Measurements from ENCODE around the gene ZNF614.

DNA sequence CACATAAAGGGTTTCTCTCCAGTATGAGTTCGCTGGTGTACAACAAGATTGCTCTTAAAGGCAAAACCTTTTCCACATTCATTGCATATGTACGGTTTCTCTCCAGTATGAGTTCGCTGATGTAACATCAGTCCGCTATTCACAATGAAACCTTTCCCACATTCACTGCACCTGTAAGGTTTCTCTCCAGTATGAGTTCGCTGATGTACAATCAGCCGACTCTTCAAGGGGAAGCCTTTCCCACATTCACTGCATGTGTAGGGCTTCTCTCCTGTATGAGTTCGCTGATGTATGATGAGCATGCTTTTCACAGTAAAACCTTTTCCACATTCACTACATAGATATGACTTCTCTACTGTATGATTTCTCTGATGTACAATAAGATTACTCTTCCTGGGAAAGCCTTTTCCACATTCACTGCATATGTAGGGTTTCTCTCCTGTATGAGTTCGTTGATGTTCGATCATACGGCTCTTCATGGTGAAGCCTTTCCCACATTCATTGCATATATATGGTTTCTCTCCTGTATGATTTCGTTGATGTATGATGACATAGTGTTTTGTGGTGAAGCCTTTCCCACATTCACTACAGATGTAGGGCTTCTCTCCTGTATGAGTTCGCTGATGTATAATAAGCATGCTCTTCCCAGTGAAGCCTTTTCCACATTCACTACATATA is 6.0 kb upstream of the ZNF614 start:
- TF ChIP-seq CTCF (IDR thresholded peaks at IDR 0.05 in 4 of 5, conservative IDR thresholded peaks at IDR 0.05 in 1 of 5) (no peak), POLR2A (IDR thresholded peaks at IDR 0.05) (no peak)

All from gastrocnemius medialis (tissue), 4 donors.